SH-SY5Y (cell line): ENCODE data around the gene TSSC4.

Experiments
- GATA2 ChIP-seq: IDR thresholded peaks from 2 replicates; pipeline ENCODE4 v1.6.1; 2011; ENCODE audit warnings: mild to moderate bottlenecking, low read depth, low read length
- GATA3 ChIP-seq: IDR thresholded peaks from 2 replicates; pipeline ENCODE4 v1.6.1; 2011; ENCODE audit warnings: low read depth, mild to moderate bottlenecking, low read length, moderate library complexity

DNA sequence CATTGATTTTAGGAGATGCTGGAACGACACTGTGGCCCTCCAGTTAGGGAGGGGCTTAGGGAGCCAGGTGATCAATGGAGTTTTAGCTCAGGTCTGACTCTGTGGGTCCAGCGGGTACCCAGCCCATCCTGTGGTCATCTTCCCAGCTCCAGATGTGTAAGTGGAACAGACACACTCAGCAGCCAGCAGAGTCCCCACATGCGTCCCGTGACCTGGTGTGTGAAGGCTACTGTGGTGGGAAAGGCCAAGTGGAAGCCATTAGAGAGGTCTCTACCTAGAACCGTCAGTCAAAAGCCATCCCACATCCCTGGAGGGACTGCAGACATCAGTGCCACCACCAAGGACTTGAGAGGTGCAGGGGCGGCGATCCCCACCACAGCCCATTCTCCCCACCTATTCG lies 43.3 kb upstream of the TSSC4 start:
- TF ChIP-seq GATA3 = no peak
- no peak for TF ChIP-seq GATA2
